ENCODE measurements around the gene KRTAP10-10.
"Not testable (repeated sequence)": the region's sequence is repeated elsewhere in the genome, so short reads cannot be mapped to it uniquely, and the experiment has no call there.

Gene KRTAP10-10

GRCh38 chr21:44681152-44681551 lies 44.0 kb downstream of the KRTAP10-10 start:
- DNase-seq (ENCODE audit: low spot score), result no peak
- no peak for FAIRE-seq

GRCh38 chr21:44681861-44682579 lies 44.9 kb downstream of the KRTAP10-10 start, which contains the start of gene KRTAP12-1:
Gene KRTAP12-1 (minus strand): TSS chr21:44682163. CDS start chr21:44682123, 40 bp downstream.
- no peak for DNase-seq (ENCODE audit: low spot score)
- FAIRE-seq, result no peak

- FAIRE-seq (no peak), DNase-seq (ENCODE audit: low spot score) (no peak)
Observed at GRCh38 chr21:44682580-44683151, 45.5 kb downstream of the KRTAP10-10 start.

GRCh38 chr21:44684077-44684476 lies 46.9 kb downstream of the KRTAP10-10 start:
- DNase-seq (ENCODE audit: low spot score) (no peak), FAIRE-seq (no peak)

GRCh38 chr21:44684483-44684882 lies 47.3 kb downstream of the KRTAP10-10 start:
- no peak for DNase-seq (ENCODE audit: low spot score)
- no peak for FAIRE-seq

GRCh38 chr21:44685050-44685449 lies 47.9 kb downstream of the KRTAP10-10 start:
- not testable (repeated sequence) for DNase-seq (ENCODE audit: low spot score); FAIRE-seq

- DNase-seq (ENCODE audit: low spot score), result no peak
- no peak for FAIRE-seq
Observed at GRCh38 chr21:44686000-44686781, 49.0 kb downstream of the KRTAP10-10 start.

GRCh38 chr21:44686843-44687561 lies 49.8 kb downstream of the KRTAP10-10 start:
- DNase-seq (ENCODE audit: low spot score), result no peak
- FAIRE-seq, result no peak

- FAIRE-seq (no peak), DNase-seq (ENCODE audit: low spot score) (no peak)
Observed at GRCh38 chr21:44687671-44688070, 50.5 kb downstream of the KRTAP10-10 start.

Measured in urothelium cell line (cell line).